ENCODE results near the gene VPREB1.
"Not testable (repeated sequence)": the region's sequence is repeated elsewhere in the genome, so short reads cannot be mapped to it uniquely, and the experiment has no call there.

- not testable (repeated sequence) for TF ChIP-seq BHLHE40 (IDR thresholded peaks at IDR 0.05; ENCODE audit: low read depth, low read length); CTCF (conservative IDR thresholded peaks at IDR 0.05; ENCODE audit: low read depth, low read length); CEBPB (IDR thresholded peaks at IDR 0.05; ENCODE audit: low read depth, low read length); MAZ (IDR thresholded peaks at IDR 0.05; ENCODE audit: borderline replicate concordance, low read depth, low read length); NFE2L2 (IDR thresholded peaks at IDR 0.05; ENCODE audit: low read depth, low read length); RAD21 (IDR thresholded peaks at IDR 0.05; ENCODE audit: low read length); POLR2A (IDR thresholded peaks at IDR 0.05; ENCODE audit: low read depth, low read length)
Measured at GRCh38 chr22:22209080-22209640, 35.4 kb upstream of the VPREB1 start.
